Type B pancreatic cell (in vitro differentiated cells): Measurements from ENCODE around the gene HRNR. TPM values are rescaled to one million over a fixed set of nuclear protein-coding genes. Genes with fewer than 3 reads are reported as not detected.

Experiments
- DNase-seq: peaks from one replicate; pipeline ENCODE4 v3.0.0; 2021; ENCODE audit warnings: mixed read lengths; ENCODE audit not compliant: unreplicated experiment; ENCODE audit errors: extremely low spot score
- H3K27ac Mint-ChIP-seq: 2 replicates; pipeline ENCODE4 v1.8.0; 2021; ENCODE audit warnings: mild to moderate bottlenecking, mixed read lengths
- H3K27me3 Mint-ChIP-seq: 2 replicates; pipeline ENCODE4 v1.8.0; 2021; ENCODE audit warnings: mixed read lengths
- H3K36me3 Mint-ChIP-seq: 2 replicates; pipeline ENCODE4 v1.8.0; 2021; ENCODE audit warnings: mixed read lengths
- H3K4me1 Mint-ChIP-seq: one replicate; pipeline ENCODE4 v1.8.0; 2021; ENCODE audit warnings: mixed read lengths; ENCODE audit not compliant: unreplicated experiment
- H3K4me3 Mint-ChIP-seq: 2 replicates; pipeline ENCODE4 v1.8.0; 2021; ENCODE audit warnings: mild to moderate bottlenecking, mixed read lengths
- H3K9me3 Mint-ChIP-seq: 2 replicates; pipeline ENCODE4 v1.8.0; 2021; ENCODE audit warnings: mixed read lengths
- total RNA-seq: library from RNA; stranded (reverse); gene quantifications from 2 replicates; pipeline ENCODE4 v1.2.1, GENCODE V29; 2021; ENCODE audit warnings: low replicate concordance
- TF ChIP-seq, protein P1 (sequence below): fragments of 200-600 bp; sonication (generic); conservative IDR thresholded peaks from 2 replicates; pipeline ENCODE4 v1.5.0; 2021; ENCODE audit warnings: antibody characterized with exemption, mild to moderate bottlenecking

Gene HRNR
- total RNA-seq, 1 donor from 2014 or later: not detected

GRCh38 chr1:152164517-152165136 is 59.4 kb downstream of the HRNR start:
- no peaks in the 10 kb centered on the region for H3K36me3 Mint-ChIP-seq
- H3K4me1 Mint-ChIP-seq: no peaks in the 10 kb centered on the region
- peaks cover 3% of the 10 kb centered on the region for H3K27me3 Mint-ChIP-seq
- no peak overlapping the region for H3K4me3 Mint-ChIP-seq
- no peak for DNase-seq
- no peak overlapping the region for H3K27ac Mint-ChIP-seq
- no peaks in the 10 kb centered on the region for H3K9me3 Mint-ChIP-seq
- TF ChIP-seq, protein P1, sequence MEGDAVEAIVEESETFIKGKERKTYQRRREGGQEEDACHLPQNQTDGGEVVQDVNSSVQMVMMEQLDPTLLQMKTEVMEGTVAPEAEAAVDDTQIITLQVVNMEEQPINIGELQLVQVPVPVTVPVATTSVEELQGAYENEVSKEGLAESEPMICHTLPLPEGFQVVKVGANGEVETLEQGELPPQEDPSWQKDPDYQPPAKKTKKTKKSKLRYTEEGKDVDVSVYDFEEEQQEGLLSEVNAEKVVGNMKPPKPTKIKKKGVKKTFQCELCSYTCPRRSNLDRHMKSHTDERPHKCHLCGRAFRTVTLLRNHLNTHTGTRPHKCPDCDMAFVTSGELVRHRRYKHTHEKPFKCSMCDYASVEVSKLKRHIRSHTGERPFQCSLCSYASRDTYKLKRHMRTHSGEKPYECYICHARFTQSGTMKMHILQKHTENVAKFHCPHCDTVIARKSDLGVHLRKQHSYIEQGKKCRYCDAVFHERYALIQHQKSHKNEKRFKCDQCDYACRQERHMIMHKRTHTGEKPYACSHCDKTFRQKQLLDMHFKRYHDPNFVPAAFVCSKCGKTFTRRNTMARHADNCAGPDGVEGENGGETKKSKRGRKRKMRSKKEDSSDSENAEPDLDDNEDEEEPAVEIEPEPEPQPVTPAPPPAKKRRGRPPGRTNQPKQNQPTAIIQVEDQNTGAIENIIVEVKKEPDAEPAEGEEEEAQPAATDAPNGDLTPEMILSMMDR: no peak

DNA sequence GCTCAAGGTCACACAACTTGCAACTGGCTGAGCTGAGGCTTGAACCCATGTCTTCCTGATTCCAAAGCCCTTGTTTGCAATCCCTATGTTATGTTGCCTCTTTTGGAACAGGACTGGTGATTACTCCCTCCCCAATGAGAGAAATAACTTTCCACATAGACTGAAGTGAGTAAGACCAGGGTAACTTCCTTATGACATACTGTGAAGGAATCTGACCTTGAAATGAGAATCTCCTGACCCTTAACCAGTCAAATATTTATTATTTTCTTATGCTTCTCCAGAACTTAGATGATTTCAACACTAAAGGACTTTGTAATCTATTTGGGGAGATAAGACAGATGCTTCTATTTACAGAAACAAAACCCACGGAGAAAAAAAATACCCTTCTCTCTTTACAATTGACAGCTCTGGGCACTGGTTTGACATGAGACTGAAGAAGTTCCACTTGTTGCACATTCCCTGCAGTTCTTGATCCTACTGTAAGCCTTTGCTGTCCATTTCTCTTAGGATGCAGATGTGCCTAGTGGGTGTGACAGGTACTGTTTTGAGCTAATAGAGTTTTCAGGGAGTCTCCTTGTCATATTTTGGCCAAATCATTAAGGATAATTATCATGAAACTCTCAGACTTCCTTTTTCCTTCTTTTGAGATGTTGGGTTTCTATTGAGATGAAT is 61.1 kb downstream of the HRNR start:
- Mint-ChIP-seq H3K27ac (peak overlapping the region; percentile 50), H3K27me3 (peaks cover 3% of the 10 kb centered on the region), H3K4me3 (no peak overlapping the region), H3K4me1 (no peaks in the 10 kb centered on the region), H3K36me3 (no peaks in the 10 kb centered on the region), H3K9me3 (no peaks in the 10 kb centered on the region)
- TF ChIP-seq, protein P1: no peak
- DNase-seq: no peak

Other genes starting within 250 kb of the HRNR start
- gene S100A10, start 230.3 kb downstream of the HRNR start, total RNA-seq: 316 and 1,258 TPM in 2 replicates
- gene S100A11, start 187.2 kb downstream of the HRNR start, total RNA-seq: 511 and 1,438 TPM in 2 replicates
- gene TCHHL1, start 135.1 kb downstream of the HRNR start, total RNA-seq: 6.5 and 22.3 TPM in 2 replicates
- 0.07 and 7.0 TPM in 2 replicates for gene TCHH, start 108.7 kb downstream of the HRNR start, total RNA-seq
- gene RPTN, start 65.0 kb downstream of the HRNR start, total RNA-seq: 0.34 and 1.3 TPM in 2 replicates
- gene FLG, start 101.0 kb upstream of the HRNR start, total RNA-seq: 0.02 TPM in 1 of 2 replicates, not detected in the other
- gene FLG2, start 135.8 kb upstream of the HRNR start, total RNA-seq: not detected in 2 replicates
- not detected in 2 replicates for gene CRNN, start 190.1 kb upstream of the HRNR start, total RNA-seq